RWPE1 (cell line): Measurements from ENCODE around the gene ITPK1.

ENCODE experiments used
- CTCF ChIA-PET: fragments of 350-600 bp; sonication (Branson Sonifier 250); formaldehyde crosslinking; extraction: SDS; loops from one replicate; lab custom pipeline; 2021; lab: Yijun Ruan, JAX
- POLR2A ChIA-PET: fragments of 400-600 bp; formaldehyde crosslinking; extraction: SDS; loops from one replicate; lab custom pipeline; 2020; ENCODE audit warnings: antibody characterized with exemption; ENCODE audit not compliant: low non-redundant PET; lab: Yijun Ruan, JAX
- DNase-seq: peaks from one replicate; pipeline ENCODE4 v3.0.0; 2012; ENCODE audit warnings: low spot score
- H3K27ac ChIP-seq: fragments of 450-650 bp; 2 replicates; pipeline ENCODE4 v1.5.1; 2017
- CTCF ChIP-seq: fragments of 450-650 bp; conservative IDR thresholded peaks from 2 replicates; pipeline ENCODE4 v1.5.1; 2017; ENCODE audit warnings: low read depth, mild to moderate bottlenecking

The ITPK1 gene

DNA sequence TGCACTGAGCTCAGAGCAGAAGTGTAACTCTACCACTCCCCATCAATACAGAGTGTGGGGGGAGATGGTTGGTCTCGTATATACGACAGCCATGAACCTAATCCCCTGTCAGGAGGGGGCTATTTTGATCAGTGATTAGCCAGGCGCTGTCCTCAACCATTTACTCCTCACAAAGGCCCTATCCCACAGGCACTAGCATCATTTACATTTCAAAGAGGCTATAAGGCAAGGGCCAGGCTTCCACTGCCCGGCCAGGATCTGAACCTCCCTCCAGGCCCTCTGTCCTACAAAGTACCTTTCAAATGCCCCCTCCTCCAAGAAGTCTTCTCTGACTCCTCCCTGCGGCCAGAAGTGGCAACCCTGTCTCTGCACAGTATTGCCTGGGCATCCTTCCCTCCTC lies 74.7 kb downstream of the ITPK1 start:
- peak overlapping the region; percentile 99 for H3K27ac ChIP-seq
- POLR2A ChIA-PET: no interaction called here
- CTCF ChIA-PET: no interaction called here
- no peak for DNase-seq
- TF ChIP-seq CTCF: no peak

DNA sequence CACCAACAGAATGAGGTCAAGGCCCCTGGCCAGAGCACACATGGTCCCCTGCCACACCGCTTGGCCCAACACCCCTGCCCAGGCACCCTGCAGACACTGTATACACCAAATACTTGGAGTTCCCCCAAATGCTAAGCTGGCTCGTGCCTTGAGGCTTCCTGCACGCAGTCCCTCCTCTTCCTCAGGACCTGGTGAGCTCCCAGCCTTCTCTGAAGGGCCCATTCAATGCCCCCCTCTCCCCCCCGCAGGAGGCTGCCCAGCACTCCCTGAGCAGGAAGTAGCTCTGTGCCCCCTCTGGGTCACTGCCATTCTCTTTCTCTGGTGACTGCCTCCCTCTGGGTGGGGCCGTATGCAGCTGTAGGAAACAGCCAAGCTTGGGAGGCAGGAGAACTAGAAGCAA lies 75.3 kb downstream of the ITPK1 start:
- H3K27ac ChIP-seq: peak overlapping the region; percentile 99
- no peak for TF ChIP-seq CTCF
- CTCF ChIA-PET: no interaction called here
- POLR2A ChIA-PET: no interaction called here
- no peak for DNase-seq

DNA sequence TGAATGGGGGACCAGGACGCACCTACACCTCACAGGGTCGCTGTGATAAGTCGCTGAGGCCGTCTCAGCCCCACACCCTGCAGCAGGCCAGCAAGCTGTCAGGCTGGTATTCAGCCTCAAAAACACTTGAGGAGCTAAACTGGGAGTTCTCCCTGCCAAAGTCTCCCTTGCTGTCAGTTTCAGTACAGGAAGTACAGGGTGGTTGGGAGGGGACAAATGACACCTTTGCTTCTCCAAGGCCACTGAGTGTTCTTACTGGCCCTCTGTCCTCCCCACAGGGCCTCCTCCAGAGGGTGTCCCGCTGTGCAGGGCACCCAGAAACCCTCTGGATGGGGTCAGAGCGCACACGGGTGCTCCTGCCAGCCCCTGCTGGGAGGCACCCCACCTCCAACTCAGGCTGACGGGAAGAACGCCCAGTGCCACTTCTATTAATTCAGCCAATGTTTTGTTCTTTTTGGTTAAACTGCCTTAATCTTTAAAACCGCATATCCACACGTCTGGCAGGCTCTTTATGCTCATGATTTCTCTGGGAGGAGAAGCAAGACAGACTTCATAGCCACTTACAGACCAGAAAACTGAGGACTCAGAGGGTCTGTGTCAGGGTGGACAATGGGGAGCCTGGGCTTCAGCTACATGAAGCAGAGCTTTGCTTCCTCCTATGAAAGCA lies 75.9 kb downstream of the ITPK1 start:
- POLR2A ChIA-PET: no interaction called here
- no peak for TF ChIP-seq CTCF
- DNase-seq: no peak
- CTCF ChIA-PET: no interaction called here
- peak overlapping the region; percentile 99 for H3K27ac ChIP-seq

- H3K27ac ChIP-seq: peak overlapping the region; percentile 85
- no peak for DNase-seq
- POLR2A ChIA-PET: no interaction called here
- CTCF ChIA-PET: interaction anchor here (0.5 to 0.6 kb wide), 3 partner anchors 19 to 786 kb away, joined by 3 to 4 read pairs (median 3); no protein-coding TSS in a partner anchor
- no peak for TF ChIP-seq CTCF
Observed at GRCh38 chr14:93037351-93037750, 78.4 kb downstream of the ITPK1 start.

- DNase-seq: no peak
- H3K27ac ChIP-seq: peak overlapping the region; percentile 85
- POLR2A ChIA-PET: no interaction called here
- TF ChIP-seq CTCF: no peak
- CTCF ChIA-PET: interaction anchor here (0.5 to 0.6 kb wide), 2 partner anchors 20 to 786 kb away, joined by 3 read pairs; no protein-coding TSS in a partner anchor
Observed at GRCh38 chr14:93036652-93037345, 78.9 kb downstream of the ITPK1 start.

DNA sequence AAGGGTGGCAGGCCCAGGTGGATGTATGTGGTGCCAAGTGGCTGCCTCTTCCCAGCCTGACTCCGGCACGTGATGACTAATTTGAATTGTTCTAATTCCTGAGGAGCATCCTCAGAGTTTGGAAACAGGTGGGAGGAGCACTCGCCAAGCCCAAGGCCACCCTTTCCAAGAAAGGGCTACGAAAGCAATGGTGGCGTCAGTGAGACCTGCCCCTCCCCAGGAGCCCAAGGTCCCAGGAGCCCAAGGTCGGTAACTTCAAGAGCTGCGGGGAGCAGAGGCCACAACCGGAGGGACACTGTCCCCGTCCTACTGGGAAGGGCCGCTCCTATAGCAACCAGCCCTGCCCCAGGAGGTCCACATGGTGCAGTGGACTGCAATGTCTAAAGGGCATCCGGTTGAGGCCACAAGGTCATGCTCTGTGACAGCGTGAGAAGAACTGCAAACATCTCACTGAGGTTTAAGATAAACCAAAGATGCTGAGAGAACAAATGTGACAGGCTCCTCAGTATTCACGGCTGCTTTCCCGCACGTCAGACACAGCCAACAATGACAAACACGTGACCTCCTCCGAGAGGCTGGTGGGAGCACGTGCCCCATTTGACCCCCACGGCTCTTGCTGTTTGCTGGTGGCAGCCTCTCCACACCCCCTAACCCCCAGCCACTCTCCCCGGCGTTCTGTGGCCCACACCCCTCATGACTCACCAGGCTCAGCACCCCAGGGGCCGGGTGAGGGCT lies 79.6 kb downstream of the ITPK1 start:
- CTCF ChIA-PET: no interaction called here
- peak overlapping the region; percentile 85 for H3K27ac ChIP-seq
- no peak for TF ChIP-seq CTCF
- POLR2A ChIA-PET: no interaction called here
- peak; percentile 76 for DNase-seq
